ENCODE measurements around the gene GRID1.

- TF ChIP-seq, protein P1, sequence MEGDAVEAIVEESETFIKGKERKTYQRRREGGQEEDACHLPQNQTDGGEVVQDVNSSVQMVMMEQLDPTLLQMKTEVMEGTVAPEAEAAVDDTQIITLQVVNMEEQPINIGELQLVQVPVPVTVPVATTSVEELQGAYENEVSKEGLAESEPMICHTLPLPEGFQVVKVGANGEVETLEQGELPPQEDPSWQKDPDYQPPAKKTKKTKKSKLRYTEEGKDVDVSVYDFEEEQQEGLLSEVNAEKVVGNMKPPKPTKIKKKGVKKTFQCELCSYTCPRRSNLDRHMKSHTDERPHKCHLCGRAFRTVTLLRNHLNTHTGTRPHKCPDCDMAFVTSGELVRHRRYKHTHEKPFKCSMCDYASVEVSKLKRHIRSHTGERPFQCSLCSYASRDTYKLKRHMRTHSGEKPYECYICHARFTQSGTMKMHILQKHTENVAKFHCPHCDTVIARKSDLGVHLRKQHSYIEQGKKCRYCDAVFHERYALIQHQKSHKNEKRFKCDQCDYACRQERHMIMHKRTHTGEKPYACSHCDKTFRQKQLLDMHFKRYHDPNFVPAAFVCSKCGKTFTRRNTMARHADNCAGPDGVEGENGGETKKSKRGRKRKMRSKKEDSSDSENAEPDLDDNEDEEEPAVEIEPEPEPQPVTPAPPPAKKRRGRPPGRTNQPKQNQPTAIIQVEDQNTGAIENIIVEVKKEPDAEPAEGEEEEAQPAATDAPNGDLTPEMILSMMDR (IDR thresholded peaks at IDR 0.05 in 8 of 11, conservative IDR thresholded peaks at IDR 0.05 in 3 of 11): no peak
- no peak for TF ChIP-seq POLR2AphosphoS5 (IDR thresholded peaks at IDR 0.05)
Measured at GRCh38 chr10:86365346-86366032, 1.1 kb downstream of the GRID1 start.
